Measurements from ENCODE around the gene G2E3.
"Not testable (repeated sequence)": the region's sequence is repeated elsewhere in the genome, so short reads cannot be mapped to it uniquely, and the experiment has no call there.

- TF ChIP-seq CTCF (IDR thresholded peaks at IDR 0.05); ZFX (IDR thresholded peaks at IDR 0.05; ENCODE audit: borderline replicate concordance): not testable (repeated sequence)
These were observed 70.5 kb downstream of the G2E3 start for GRCh38 chr14:30629432-30629831.

All from 22Rv1 (cell line).